HepG2 (cell line): ENCODE measurements around the gene HOXD4. TPM values are rescaled to one million over a fixed set of nuclear protein-coding genes. Genes with fewer than 3 reads are reported as not detected.

ENCODE experiments used
- CBX5 ChIP-seq: sonication (generic); formaldehyde crosslinking; IDR thresholded peaks from 2 replicates; pipeline ENCODE4 v1.4.0; 2020; ENCODE audit warnings: missing genetic modification reagents, borderline replicate concordance
- GTF2F1 ChIP-seq: fragments of 150-350 bp; IDR thresholded peaks from 2 replicates; pipeline ENCODE4 v1.6.1; 2014; ENCODE audit warnings: low read length
- HBP1 ChIP-seq: IDR thresholded peaks from 2 replicates; pipeline ENCODE4 v1.6.1; 2016; ENCODE audit warnings: low read depth, control low read depth
- HDAC2 ChIP-seq: sonication (generic); formaldehyde crosslinking; IDR thresholded peaks from 2 replicates; pipeline ENCODE4 v1.4.0; 2020; ENCODE audit warnings: missing genetic modification reagents
- KDM2A ChIP-seq: sonication (generic); formaldehyde crosslinking; IDR thresholded peaks from 2 replicates; pipeline ENCODE4 v1.4.0; 2020; ENCODE audit warnings: low read depth, missing genetic modification reagents, borderline replicate concordance
- RELA ChIP-seq: sonication (generic); formaldehyde crosslinking; IDR thresholded peaks from 2 replicates; pipeline ENCODE4 v1.4.0; 2020; ENCODE audit warnings: missing genetic modification reagents
- RFXAP ChIP-seq: sonication (generic); formaldehyde crosslinking; IDR thresholded peaks from 2 replicates; pipeline ENCODE4 v1.4.0; 2020; ENCODE audit warnings: missing genetic modification reagents, borderline replicate concordance
- SRSF4 ChIP-seq: fragments of 200-400 bp; formaldehyde crosslinking; IDR thresholded peaks from one replicate; pipeline ENCODE4 v1.6.1; 2018; ENCODE audit warnings: mild to moderate bottlenecking, low read depth, low read length, moderate library complexity; ENCODE audit not compliant: poor library complexity, severe bottlenecking
- TAF15 ChIP-seq: fragments of 200-400 bp; formaldehyde crosslinking; IDR thresholded peaks from one replicate; pipeline ENCODE4 v1.6.1; 2018; ENCODE audit warnings: mild to moderate bottlenecking, low read depth, low read length; ENCODE audit not compliant: poor library complexity, severe bottlenecking
- ZBTB38 ChIP-seq: sonication (generic); formaldehyde crosslinking; IDR thresholded peaks from 2 replicates; pipeline ENCODE4 v1.5.1; 2020; ENCODE audit warnings: mild to moderate bottlenecking, missing genetic modification reagents
- ZBTB7B ChIP-seq: sonication (generic); formaldehyde crosslinking; IDR thresholded peaks from 2 replicates; pipeline ENCODE4 v1.4.0; 2020; ENCODE audit warnings: missing genetic modification reagents
- ZEB1 ChIP-seq: IDR thresholded peaks from 2 replicates; pipeline ENCODE4 v1.6.1; 2012; ENCODE audit warnings: mild to moderate bottlenecking, low read depth, inconsistent platforms; ENCODE audit not compliant: insufficient replicate concordance
- ZMYM4 ChIP-seq: sonication (generic); formaldehyde crosslinking; IDR thresholded peaks from 2 replicates; pipeline ENCODE4 v1.8.1; 2023; ENCODE audit warnings: mild to moderate bottlenecking, missing genetic modification reagents
- ZNF501 ChIP-seq: sonication (generic); formaldehyde crosslinking; IDR thresholded peaks from 2 replicates; pipeline ENCODE4 v1.5.1; 2020; ENCODE audit warnings: mild to moderate bottlenecking, moderate library complexity, missing genetic modification reagents
- ZNF530 ChIP-seq: sonication (generic); formaldehyde crosslinking; IDR thresholded peaks from 2 replicates; pipeline ENCODE4 v1.5.0; 2020; ENCODE audit warnings: low read depth, mild to moderate bottlenecking, missing genetic modification reagents
- ZNF619 ChIP-seq: sonication (generic); formaldehyde crosslinking; IDR thresholded peaks from 2 replicates; pipeline ENCODE4 v1.4.0; 2020; ENCODE audit warnings: mild to moderate bottlenecking, missing genetic modification reagents
- ZNF724P ChIP-seq: sonication (generic); formaldehyde crosslinking; IDR thresholded peaks from 2 replicates; pipeline ENCODE4 v1.8.0; 2022; ENCODE audit warnings: missing genetic modification reagents, borderline replicate concordance
- ZNF775 ChIP-seq: sonication (generic); formaldehyde crosslinking; IDR thresholded peaks from 2 replicates; pipeline ENCODE4 v1.4.0; 2020; ENCODE audit warnings: missing genetic modification reagents, mild to moderate bottlenecking, moderate library complexity, borderline replicate concordance
- polyA plus RNA-seq, 8 experiments: library from polyadenylated mRNA; depleted of rRNA in 3 of 8; stranded (reverse) in 7 of 8; unstranded in 1 of 8; fragments of >200 nt; fragmentation: Illumina TruSeq in 4 of 8; extraction: Trizol in 4 of 8; gene quantifications; 2 replicates each; pipeline versions ENCODE4 v1.2.1 to v1.2.3, GENCODE V29; 2011 to 2016; ENCODE audit warnings: low read depth in 4 of 8, missing spikeins in 1 of 8, mixed read lengths in 1 of 8; ENCODE audit not compliant: insufficient read depth in 1 of 8
- total RNA-seq, 5 experiments: library from RNA; depleted of rRNA; stranded (reverse); fragments of >200 nt; fragmentation: Illumina TruSeq; extraction: Trizol; gene quantifications; 2 replicates each; pipeline ENCODE4 v1.2.3, GENCODE V29; 2016; ENCODE audit warnings: low read depth in 1 of 5
- TF ChIP-seq, protein P1 (sequence below), 2 experiments: sonication (generic) in 1 of 2; formaldehyde crosslinking in 1 of 2; IDR thresholded peaks; 2 replicates each; pipeline versions ENCODE4 v1.4.0 to v1.6.1; 2016 to 2020; ENCODE audit warnings: borderline replicate concordance in 1 of 2, low read depth in 1 of 2, mild to moderate bottlenecking in 1 of 2, missing genetic modification reagents in 1 of 2
- TF ChIP-seq, protein P2 (sequence below): sonication (generic); formaldehyde crosslinking; IDR thresholded peaks from 2 replicates; pipeline ENCODE4 v1.5.0; 2020; ENCODE audit warnings: mild to moderate bottlenecking, missing genetic modification reagents

HOXD4 gene
- total and polyA plus RNA-seq, 2 of the 13 experiments (the other 11 are each of a cell fraction or from before 2014, with no cell fraction given), result not detected

- no peak for TF ChIP-seq SRSF4
- no peak for TF ChIP-seq ZBTB7B (CRISPR knock-in tag)
- no peak for TF ChIP-seq RFXAP (CRISPR knock-in tag)
- no peak for TF ChIP-seq ZNF724P (CRISPR knock-in tag)
- TF ChIP-seq HBP1 (CRISPR knock-in tag), result no peak
- TF ChIP-seq ZBTB38, result no peak
- no peak for TF ChIP-seq ZNF775
- TF ChIP-seq GTF2F1, result no peak
- peak; percentile 27; the same call in 1 of the 2 replicates for TF ChIP-seq ZNF501 (CRISPR knock-in tag)
- TF ChIP-seq RELA (CRISPR knock-in tag), result no peak
- no peak for TF ChIP-seq ZEB1
- TF ChIP-seq ZNF530, result no peak
- TF ChIP-seq, protein P1, sequence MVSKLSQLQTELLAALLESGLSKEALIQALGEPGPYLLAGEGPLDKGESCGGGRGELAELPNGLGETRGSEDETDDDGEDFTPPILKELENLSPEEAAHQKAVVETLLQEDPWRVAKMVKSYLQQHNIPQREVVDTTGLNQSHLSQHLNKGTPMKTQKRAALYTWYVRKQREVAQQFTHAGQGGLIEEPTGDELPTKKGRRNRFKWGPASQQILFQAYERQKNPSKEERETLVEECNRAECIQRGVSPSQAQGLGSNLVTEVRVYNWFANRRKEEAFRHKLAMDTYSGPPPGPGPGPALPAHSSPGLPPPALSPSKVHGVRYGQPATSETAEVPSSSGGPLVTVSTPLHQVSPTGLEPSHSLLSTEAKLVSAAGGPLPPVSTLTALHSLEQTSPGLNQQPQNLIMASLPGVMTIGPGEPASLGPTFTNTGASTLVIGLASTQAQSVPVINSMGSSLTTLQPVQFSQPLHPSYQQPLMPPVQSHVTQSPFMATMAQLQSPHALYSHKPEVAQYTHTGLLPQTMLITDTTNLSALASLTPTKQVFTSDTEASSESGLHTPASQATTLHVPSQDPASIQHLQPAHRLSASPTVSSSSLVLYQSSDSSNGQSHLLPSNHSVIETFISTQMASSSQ (IDR thresholded peaks at IDR 0.05; ENCODE audit: low read depth), result no peak
- TF ChIP-seq, protein P1 (CRISPR knock-in tag; IDR thresholded peaks at IDR 0.05; ENCODE audit: borderline replicate concordance), result no peak
- no peak for TF ChIP-seq HDAC2 (CRISPR knock-in tag)
- TF ChIP-seq ZMYM4, result no peak
- TF ChIP-seq, protein P2, sequence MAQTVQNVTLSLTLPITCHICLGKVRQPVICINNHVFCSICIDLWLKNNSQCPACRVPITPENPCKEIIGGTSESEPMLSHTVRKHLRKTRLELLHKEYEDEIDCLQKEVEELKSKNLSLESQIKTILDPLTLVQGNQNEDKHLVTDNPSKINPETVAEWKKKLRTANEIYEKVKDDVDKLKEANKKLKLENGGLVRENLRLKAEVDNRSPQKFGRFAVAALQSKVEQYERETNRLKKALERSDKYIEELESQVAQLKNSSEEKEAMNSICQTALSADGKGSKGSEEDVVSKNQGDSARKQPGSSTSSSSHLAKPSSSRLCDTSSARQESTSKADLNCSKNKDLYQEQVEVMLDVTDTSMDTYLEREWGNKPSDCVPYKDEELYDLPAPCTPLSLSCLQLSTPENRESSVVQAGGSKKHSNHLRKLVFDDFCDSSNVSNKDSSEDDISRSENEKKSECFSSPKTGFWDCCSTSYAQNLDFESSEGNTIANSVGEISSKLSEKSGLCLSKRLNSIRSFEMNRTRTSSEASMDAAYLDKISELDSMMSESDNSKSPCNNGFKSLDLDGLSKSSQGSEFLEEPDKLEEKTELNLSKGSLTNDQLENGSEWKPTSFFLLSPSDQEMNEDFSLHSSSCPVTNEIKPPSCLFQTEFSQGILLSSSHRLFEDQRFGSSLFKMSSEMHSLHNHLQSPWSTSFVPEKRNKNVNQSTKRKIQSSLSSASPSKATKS (CRISPR knock-in tag), result no peak
- TF ChIP-seq KDM2A (CRISPR knock-in tag), result peak; percentile 33; the same call in 1 of the 2 replicates
- no peak for TF ChIP-seq TAF15
- TF ChIP-seq CBX5, result no peak
- TF ChIP-seq ZNF619 (CRISPR knock-in tag), result no peak
Measured at GRCh38 chr2:176159663-176160250, 8.4 kb downstream of the HOXD4 start (continued).
